GM23248 (cell line): ENCODE measurements around the gene LCLAT1.
"Not testable (repeated sequence)": the region's sequence is repeated elsewhere in the genome, so short reads cannot be mapped to it uniquely, and the experiment has no call there.

ENCODE experiments used
- EZH2 ChIP-seq: fragments of 200-600 bp; sonication (generic); IDR thresholded peaks from 2 replicates; pipeline ENCODE4 v1.6.1; 2018; ENCODE audit warnings: antibody characterized with exemption, mild to moderate bottlenecking; ENCODE audit not compliant: insufficient read depth, poor library complexity, severe bottlenecking
- EZH2phosphoT487 ChIP-seq: fragments of 200-600 bp; sonication (generic); IDR thresholded peaks from 2 replicates; pipeline ENCODE4 v1.6.1; 2018; ENCODE audit warnings: antibody characterized with exemption, moderate library complexity, mild to moderate bottlenecking, low read depth; ENCODE audit not compliant: insufficient read depth

- TF ChIP-seq EZH2, EZH2phosphoT487: not testable (repeated sequence)
These were observed 20.2 kb downstream of the LCLAT1 start for GRCh38 chr2:30467062-30467826.
